Breast epithelium (tissue), 3 donors: ENCODE results near the gene CTSH.

Experiments used
- CTCF ChIP-seq, 3 donors: fragments of 450-650 bp; IDR thresholded peaks; one replicate each; pipeline ENCODE4 v1.5.1; 2016 to 2017; ENCODE audit warnings: antibody characterized with exemption in 3 of 3, mild to moderate bottlenecking in 3 of 3, moderate library complexity in 3 of 3
- POLR2A ChIP-seq: fragments of 450-650 bp; IDR thresholded peaks from one replicate; pipeline ENCODE4 v1.6.1; 2016; ENCODE audit warnings: antibody characterized with exemption, mild to moderate bottlenecking, moderate library complexity
- POLR2AphosphoS5 ChIP-seq, 3 donors: sonication (generic); formaldehyde crosslinking; IDR thresholded peaks; one replicate each; pipeline ENCODE4 v1.6.1; 2017; ENCODE audit warnings: antibody characterized with exemption in 3 of 3

- TF ChIP-seq CTCF (IDR thresholded peaks at IDR 0.05) (no peak), POLR2AphosphoS5 (IDR thresholded peaks at IDR 0.05) (peak in 2 of 3 donors; percentile 16 to 35), POLR2A (no peak)
Measured at GRCh38 chr15:78873793-78874765, 70.8 kb downstream of the CTSH start.
